ENCODE measurements around the gene MAD2L1.
"Not testable (repeated sequence)": the region's sequence is repeated elsewhere in the genome, so short reads cannot be mapped to it uniquely, and the experiment has no call there.

Gene MAD2L1

DNA sequence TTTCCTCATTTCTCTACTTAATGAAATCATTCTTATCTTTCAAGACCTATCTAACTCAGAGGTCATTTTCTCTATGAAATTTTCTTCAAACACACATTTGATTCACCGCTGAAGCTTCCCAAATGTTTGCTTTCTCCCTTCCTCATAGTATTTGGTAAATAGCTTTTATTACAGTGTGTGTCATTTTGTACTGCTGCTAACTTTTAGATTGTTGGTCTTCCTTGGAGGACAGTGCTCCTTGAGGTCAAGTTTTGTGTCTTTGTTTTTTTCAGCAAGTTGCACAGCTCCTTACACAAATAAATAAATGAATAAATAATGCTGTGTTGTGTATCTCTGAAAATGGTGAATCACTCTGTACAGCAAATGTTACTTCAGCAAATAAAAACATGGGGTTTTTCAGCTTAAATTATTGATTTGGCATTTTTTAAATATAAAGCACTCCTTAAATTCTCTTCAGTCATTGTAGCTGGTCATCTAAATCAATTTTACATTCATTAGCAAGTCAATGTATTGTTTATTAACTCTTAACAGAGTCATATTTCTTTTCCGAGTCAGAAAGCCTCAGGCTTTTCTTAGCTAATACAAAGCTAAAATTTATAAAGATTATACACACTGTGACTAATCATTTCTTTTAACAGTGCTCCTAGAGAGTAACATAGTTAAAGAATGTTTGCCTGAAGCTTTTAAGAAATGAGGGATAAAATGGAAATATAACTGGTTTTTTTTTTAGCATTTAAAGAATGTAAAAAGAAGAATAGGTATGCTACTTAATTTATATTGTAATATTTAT, 30.1 kb upstream of the MAD2L1 start:
- no peaks in the 10 kb centered on the region for H3K4me1 ChIP-seq (ENCODE audit: control insufficient read depth, insufficient read depth, low read length)
- POLR2A ChIA-PET: no interaction called here
- TF ChIP-seq ZNF23 (tag by site-specific recombination; IDR thresholded peaks at IDR 0.05; ENCODE audit: borderline replicate concordance) (no peak), ZNF292 (tag by site-specific recombination; IDR thresholded peaks at IDR 0.05; ENCODE audit: borderline replicate concordance, low read depth) (no peak), ZNF629 (tag by site-specific recombination; IDR thresholded peaks at IDR 0.05) (no peak), ZBTB21 (tag by site-specific recombination; IDR thresholded peaks at IDR 0.05) (no peak), ZNF239 (tag by site-specific recombination; IDR thresholded peaks at IDR 0.05) (no peak)
- H3K27ac ChIP-seq (ENCODE audit: extremely low read depth, low read depth, low read length): no peak overlapping the region
- no peaks in the 10 kb centered on the region for H3K9me3 ChIP-seq (ENCODE audit: control insufficient read depth, insufficient read depth, low read depth, low read length)
- CTCF ChIA-PET: interaction anchor here (0.6 kb wide), 1 partner anchor 481 kb away, joined by 5 read pairs; no protein-coding TSS in a partner anchor
- H3K4me3 ChIP-seq (ENCODE audit: low read depth, low read length): no peak overlapping the region
- H3K36me3 ChIP-seq (ENCODE audit: control insufficient read depth in 2 of 2, insufficient read depth in 1 of 2, low read length in 2 of 2): no peaks in the 10 kb centered on the region

DNA sequence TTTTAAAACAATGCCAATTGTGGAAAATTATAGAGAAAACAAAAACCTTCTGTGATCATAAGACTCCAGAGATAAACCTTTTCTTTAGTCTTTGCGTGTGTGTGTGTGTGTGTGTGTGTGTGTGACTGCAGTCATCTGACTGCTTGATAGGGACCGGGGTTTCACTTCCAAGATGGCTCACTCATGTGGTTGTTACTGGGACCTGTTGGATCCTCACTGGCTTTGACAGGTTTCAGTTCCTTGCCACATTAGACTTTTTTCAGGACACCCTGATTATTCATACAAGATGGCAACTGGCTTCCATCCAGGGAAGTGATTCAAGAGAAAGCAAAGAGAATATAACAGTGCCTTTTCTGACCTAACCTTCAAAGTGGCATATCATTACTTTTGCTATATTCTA, 21.9 kb upstream of the MAD2L1 start:
- POLR2A ChIA-PET: no interaction called here
- Histone ChIP-seq H3K4me3 (ENCODE audit: low read depth, low read length) (no peak overlapping the region), H3K4me1 (ENCODE audit: control insufficient read depth, insufficient read depth, low read length) (no peaks in the 10 kb centered on the region), H3K27ac (ENCODE audit: extremely low read depth, low read depth, low read length) (no peak overlapping the region), H3K9me3 (ENCODE audit: control insufficient read depth, insufficient read depth, low read depth, low read length) (no peaks in the 10 kb centered on the region), H3K36me3 (ENCODE audit: control insufficient read depth in 2 of 2, insufficient read depth in 1 of 2, low read length in 2 of 2) (no peaks in the 10 kb centered on the region)
- CTCF ChIA-PET: no interaction called here
- TF ChIP-seq TRIM28 (IDR thresholded peaks at IDR 0.05; ENCODE audit: borderline replicate concordance, low read length): no peak
- no peak for TF ChIP-seq HOXA7 (CRISPR knock-in tag; IDR thresholded peaks at IDR 0.05; ENCODE audit: borderline replicate concordance)

DNA sequence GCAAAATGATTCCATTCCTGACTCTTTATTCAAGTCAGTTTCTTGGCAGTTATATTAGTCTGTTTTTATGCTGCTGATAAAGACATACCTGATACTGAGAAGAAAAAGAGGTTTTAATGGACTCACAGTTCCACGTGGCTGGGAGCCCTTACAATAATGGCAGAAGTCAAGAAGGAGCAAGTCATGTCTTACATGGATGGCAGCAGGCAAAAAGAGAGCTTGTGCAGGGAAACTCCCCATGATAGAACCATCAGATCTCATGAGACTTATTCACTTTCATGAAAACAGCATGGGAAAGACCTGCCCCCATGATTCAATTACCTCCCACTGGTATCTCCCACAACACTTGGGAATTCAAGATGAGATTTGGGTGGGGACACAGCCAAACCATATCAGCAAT, 21.4 kb upstream of the MAD2L1 start:
- H3K4me1 ChIP-seq (ENCODE audit: control insufficient read depth, insufficient read depth, low read length); POLR2A ChIA-PET; H3K9me3 ChIP-seq (ENCODE audit: control insufficient read depth, insufficient read depth, low read depth, low read length); H3K27ac ChIP-seq (ENCODE audit: extremely low read depth, low read depth, low read length); H3K36me3 ChIP-seq (ENCODE audit: control insufficient read depth in 2 of 2, insufficient read depth in 1 of 2, low read length in 2 of 2); H3K4me3 ChIP-seq (ENCODE audit: low read depth, low read length): not testable (repeated sequence)
- peak; percentile 50 for TF ChIP-seq SETDB1 (IDR thresholded peaks at IDR 0.05; ENCODE audit: insufficient read length, low read length)
- CTCF ChIA-PET: interaction anchor here (0.8 kb wide), 1 partner anchor 67 kb away, joined by 3 read pairs; no protein-coding TSS in a partner anchor

DNA sequence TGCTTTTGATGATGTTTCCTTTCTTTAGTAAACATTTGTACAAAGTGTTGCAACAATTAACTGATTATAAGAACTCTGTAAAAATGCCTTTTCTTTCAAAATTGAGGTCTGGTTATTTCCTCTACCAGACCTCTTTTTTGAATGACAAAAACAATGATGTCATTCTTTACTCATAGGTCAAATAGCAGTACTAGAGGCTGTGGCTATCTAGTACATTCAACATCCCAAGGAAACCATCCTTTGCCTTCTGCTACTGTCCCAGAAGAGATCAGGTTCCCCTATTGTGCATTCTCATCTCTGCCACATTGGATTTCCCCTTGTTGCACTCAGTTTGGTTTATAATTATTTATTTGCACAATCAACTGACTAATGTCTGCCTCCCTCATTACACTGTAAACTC, 19.1 kb upstream of the MAD2L1 start:
- H3K27ac ChIP-seq (ENCODE audit: extremely low read depth, low read depth, low read length): no peak overlapping the region
- ChIA-PET CTCF (no interaction called here), POLR2A (no interaction called here)
- H3K9me3 ChIP-seq (ENCODE audit: control insufficient read depth, insufficient read depth, low read depth, low read length): no peaks in the 10 kb centered on the region
- H3K4me3 ChIP-seq (ENCODE audit: low read depth, low read length): no peak overlapping the region
- TF ChIP-seq, protein P1, sequence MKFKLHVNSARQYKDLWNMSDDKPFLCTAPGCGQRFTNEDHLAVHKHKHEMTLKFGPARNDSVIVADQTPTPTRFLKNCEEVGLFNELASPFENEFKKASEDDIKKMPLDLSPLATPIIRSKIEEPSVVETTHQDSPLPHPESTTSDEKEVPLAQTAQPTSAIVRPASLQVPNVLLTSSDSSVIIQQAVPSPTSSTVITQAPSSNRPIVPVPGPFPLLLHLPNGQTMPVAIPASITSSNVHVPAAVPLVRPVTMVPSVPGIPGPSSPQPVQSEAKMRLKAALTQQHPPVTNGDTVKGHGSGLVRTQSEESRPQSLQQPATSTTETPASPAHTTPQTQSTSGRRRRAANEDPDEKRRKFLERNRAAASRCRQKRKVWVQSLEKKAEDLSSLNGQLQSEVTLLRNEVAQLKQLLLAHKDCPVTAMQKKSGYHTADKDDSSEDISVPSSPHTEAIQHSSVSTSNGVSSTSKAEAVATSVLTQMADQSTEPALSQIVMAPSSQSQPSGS (tag by site-specific recombination; IDR thresholded peaks at IDR 0.05; ENCODE audit: low read depth): peak; percentile 80
- TF ChIP-seq ZNF221 (tag by site-specific recombination; IDR thresholded peaks at IDR 0.05; ENCODE audit: borderline replicate concordance): no peak
- H3K36me3 ChIP-seq (ENCODE audit: control insufficient read depth in 2 of 2, insufficient read depth in 1 of 2, low read length in 2 of 2): no peaks in the 10 kb centered on the region
- H3K4me1 ChIP-seq (ENCODE audit: control insufficient read depth, insufficient read depth, low read length): no peaks in the 10 kb centered on the region

DNA sequence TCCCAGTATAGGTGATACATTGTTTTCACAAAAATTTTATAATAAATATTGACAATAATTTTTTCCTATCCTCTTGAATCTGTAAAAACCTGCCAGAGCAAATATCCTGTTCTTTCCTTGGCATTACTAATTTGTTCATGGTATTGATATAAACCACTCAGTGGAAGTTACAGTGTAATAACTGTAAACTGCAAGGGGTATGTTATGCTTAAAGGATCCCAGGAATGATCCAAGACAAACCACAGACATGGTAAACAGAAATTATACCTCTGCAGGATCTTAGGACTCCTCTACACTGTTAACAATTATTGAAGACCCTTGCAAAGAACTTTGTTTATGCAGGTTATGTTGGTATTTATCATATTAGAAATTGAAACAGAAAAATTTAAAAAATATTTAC, 17.7 kb upstream of the MAD2L1 start:
- TF ChIP-seq ZNF169 (tag by site-specific recombination; IDR thresholded peaks at IDR 0.05) (no peak), ZNF214 (tag by site-specific recombination; IDR thresholded peaks at IDR 0.05; ENCODE audit: borderline replicate concordance) (no peak), ZNF433 (tag by site-specific recombination; IDR thresholded peaks at IDR 0.05; ENCODE audit: low read depth) (no peak), ZNF174 (tag by site-specific recombination; IDR thresholded peaks at IDR 0.05) (no peak), KLF8 (tag by site-specific recombination; IDR thresholded peaks at IDR 0.05) (no peak)
- TF ChIP-seq, protein P1 (tag by site-specific recombination; IDR thresholded peaks at IDR 0.05; ENCODE audit: low read depth): no peak
- H3K27ac ChIP-seq (ENCODE audit: extremely low read depth, low read depth, low read length): no peak overlapping the region
- no peaks in the 10 kb centered on the region for H3K9me3 ChIP-seq (ENCODE audit: control insufficient read depth, insufficient read depth, low read depth, low read length)
- H3K4me3 ChIP-seq (ENCODE audit: low read depth, low read length): no peak overlapping the region
- CTCF ChIA-PET: no interaction called here
- no peaks in the 10 kb centered on the region for H3K4me1 ChIP-seq (ENCODE audit: control insufficient read depth, insufficient read depth, low read length)
- POLR2A ChIA-PET: no interaction called here
- H3K36me3 ChIP-seq (ENCODE audit: control insufficient read depth in 2 of 2, insufficient read depth in 1 of 2, low read length in 2 of 2): no peaks in the 10 kb centered on the region
